Keratinocyte (primary cell): ENCODE data around the gene SURF2. TPM values are rescaled to one million over a fixed set of nuclear protein-coding genes. Genes with fewer than 3 reads are reported as not detected.

Experiments
- DNase-seq: peaks from one replicate; pipeline ENCODE4 v3.0.0-alpha.2; 2011; ENCODE audit warnings: low read depth, missing footprints, low spot score
- FAIRE-seq: peaks from 2 replicates; lab custom pipeline; 2011; peaks lifted over from hg19 to GRCh38; lab: Jason Lieb, UNC
- H2AFZ ChIP-seq: 2 replicates; pipeline ENCODE4 v1.6.0; 2012; ENCODE audit warnings: low read length, control low read depth, inconsistent platforms; ENCODE audit not compliant: control insufficient read depth
- H3K27ac ChIP-seq: 2 replicates; pipeline ENCODE4 v1.5.1; 2011; ENCODE audit warnings: low read length; ENCODE audit not compliant: control insufficient read depth, insufficient read depth
- H3K27me3 ChIP-seq: 3 replicates; pipeline ENCODE4 v1.6.0; 2011; ENCODE audit warnings: low read length; ENCODE audit not compliant: control insufficient read depth, insufficient read depth; ENCODE audit errors: extremely low read depth
- H3K36me3 ChIP-seq, 2 experiments: 2 replicates in 1 of 2; 3 replicates in 1 of 2; pipeline ENCODE4 v1.5.1; 2011; ENCODE audit warnings: low read length in 2 of 2, mild to moderate bottlenecking in 1 of 2; ENCODE audit not compliant: control insufficient read depth in 2 of 2, insufficient read depth in 2 of 2; ENCODE audit errors: extremely low read depth in 1 of 2
- H3K4me1 ChIP-seq: 3 replicates; pipeline ENCODE4 v1.5.1; 2011; ENCODE audit warnings: low read length; ENCODE audit not compliant: control insufficient read depth, insufficient read depth; ENCODE audit errors: extremely low read depth
- H3K4me2 ChIP-seq: 3 replicates; pipeline ENCODE4 v1.6.0; 2011; ENCODE audit warnings: low read depth, low read length; ENCODE audit not compliant: control insufficient read depth, insufficient read depth; ENCODE audit errors: extremely low read depth
- H3K4me3 ChIP-seq, 3 experiments: fragments of 200-600 bp in 1 of 3; sonication (generic) in 1 of 3; 2 replicates in 2 of 3; 3 replicates in 1 of 3; pipeline ENCODE4 v1.5.1; 2011 to 2016; ENCODE audit warnings: low read length in 3 of 3, mild to moderate bottlenecking in 3 of 3, control low read depth in 2 of 3, inconsistent platforms in 1 of 3, low read depth in 1 of 3, mixed read lengths in 1 of 3, mixed run types in 1 of 3, moderate library complexity in 1 of 3; ENCODE audit not compliant: control insufficient read depth in 2 of 3, insufficient read depth in 2 of 3; ENCODE audit errors: extremely low read depth in 1 of 3
- H3K79me2 ChIP-seq: 2 replicates; pipeline ENCODE4 v1.6.0; 2012; ENCODE audit warnings: low read length; ENCODE audit not compliant: control insufficient read depth, insufficient read depth
- H3K9ac ChIP-seq: 3 replicates; pipeline ENCODE4 v1.6.0; 2011; ENCODE audit warnings: low read length; ENCODE audit not compliant: control insufficient read depth, insufficient read depth; ENCODE audit errors: extremely low read depth
- H3K9me1 ChIP-seq: 3 replicates; pipeline ENCODE4 v1.6.0; 2011; ENCODE audit warnings: low read length; ENCODE audit not compliant: control insufficient read depth, insufficient read depth; ENCODE audit errors: extremely low read depth
- H3K9me3 ChIP-seq: 2 replicates; pipeline ENCODE4 v1.5.1; 2012; ENCODE audit warnings: low read depth, low read length; ENCODE audit not compliant: control insufficient read depth
- H4K20me1 ChIP-seq: 3 replicates; pipeline ENCODE4 v1.6.0; 2011; ENCODE audit warnings: low read length; ENCODE audit not compliant: control insufficient read depth, insufficient read depth; ENCODE audit errors: extremely low read depth
- CTCF ChIP-seq, 3 experiments: IDR thresholded peaks in 1 of 3; conservative IDR thresholded peaks in 1 of 3; optimal IDR thresholded peaks in 1 of 3; 2 replicates in 2 of 3; 3 replicates in 1 of 3; pipeline versions ENCODE3 to v1.5.1; 2011; ENCODE audit warnings: low read length in 3 of 3, mild to moderate bottlenecking in 3 of 3, moderate library complexity in 2 of 3, control low read depth in 1 of 3, inconsistent platforms in 1 of 3; ENCODE audit not compliant: insufficient read depth in 2 of 3; ENCODE audit errors: extremely low read depth in 1 of 3
- EZH2 ChIP-seq: IDR thresholded peaks from one replicate; pipeline ENCODE4 v1.6.1; 2012; ENCODE audit warnings: inconsistent platforms, mild to moderate bottlenecking, low read length, moderate library complexity
- dilution Hi-C: fragments of 300-500 bp; cut with MboI; formaldehyde crosslinking; loops from one replicate; pipeline ENCODE4 v1.7.0; 2020; ENCODE audit warnings: low sequenced_read_pairs; ENCODE audit not compliant: extremely low pct_ligation_motif_present
- polyA plus RNA-seq, 5 experiments: library from polyadenylated mRNA; depleted of rRNA in 3 of 5; stranded (reverse) in 3 of 5; stranded (forward) in 1 of 5; unstranded in 1 of 5; fragments of >200 nt; gene quantifications; 1 replicate in 1 of 5; 2 replicates in 3 of 5; 3 replicates in 1 of 5; pipeline versions ENCODE4 v1.2.1 to v1.2.3, GENCODE V29; 2011 to 2012; ENCODE audit warnings: missing spikeins in 2 of 5, low read depth in 1 of 5, low replicate concordance in 1 of 5

SURF2 gene
- polyA plus RNA-seq, 1 donor (not counting 4 experiments of a cell fraction or from before 2014, with no cell fraction given): 28.2 TPM

DNA sequence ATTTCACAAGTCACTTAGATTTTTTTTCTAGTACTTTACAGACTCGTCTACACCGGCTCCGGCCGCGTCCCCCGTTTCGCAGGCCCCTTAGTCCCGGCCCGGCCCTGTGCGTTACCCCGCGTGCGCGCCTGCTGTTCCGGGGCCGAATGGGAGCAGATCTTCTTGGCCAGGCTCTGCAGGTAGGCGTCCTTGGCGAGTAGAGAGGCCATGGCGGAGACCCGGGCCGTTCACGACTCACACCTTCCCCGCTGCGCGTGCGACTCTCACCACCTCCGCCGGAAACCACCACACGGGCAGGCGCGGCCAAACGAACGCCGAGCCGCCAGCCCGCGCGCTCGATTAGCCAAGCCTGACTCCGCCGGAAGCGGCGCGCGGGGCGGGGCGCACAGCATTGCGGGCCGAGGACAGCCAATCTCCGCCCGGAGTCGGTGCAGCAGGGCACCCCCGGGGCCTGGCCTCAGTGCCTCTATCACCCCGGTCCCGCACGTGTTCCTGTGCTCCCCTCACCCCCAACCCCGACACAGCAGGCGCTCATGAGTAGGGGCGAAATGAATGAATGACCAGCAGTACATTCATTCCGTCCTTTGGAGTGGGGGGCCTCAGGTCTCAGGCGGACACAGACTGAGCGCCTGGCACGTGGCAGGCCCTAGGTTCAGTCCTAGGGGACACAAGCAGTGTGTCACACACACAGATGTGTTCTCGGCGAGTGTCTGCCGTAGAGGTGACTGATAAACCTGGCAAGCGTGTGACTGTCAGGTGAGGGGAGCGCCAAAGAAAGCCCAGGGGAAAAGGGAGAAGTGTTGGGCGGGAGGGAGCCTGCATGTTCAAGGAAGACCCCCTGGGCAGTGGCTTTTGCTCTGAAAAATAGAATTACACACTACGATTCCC, 20.2 kb upstream of the SURF2 start, which contains the start of gene SURF6:
Gene SURF6, minus strand, starts transcription at position 265 of the 888 bp plus-strand sequence. Its CDS starts 56 bp downstream, at position 209.
- no peak for DNase-seq
- Histone ChIP-seq H3K79me2 (peaks cover 38% of the 10 kb centered on the region), H3K4me3 (peak within 1 kb of the TSS; percentile 81 to 95 (median 82)), H3K27me3 (no peaks in the 10 kb centered on the region), H3K9ac (peak within 1 kb of the TSS; percentile 80), H3K4me2 (peak within 1 kb of the TSS; percentile 96), H3K9me3 (no peaks in the 10 kb centered on the region), H2AFZ (peak within 1 kb of the TSS; percentile 90), H3K36me3 (peaks cover 32 to 41% of the 10 kb centered on the region in 2 experiments), H4K20me1 (no peaks in the 10 kb centered on the region), H3K27ac (peak within 1 kb of the TSS; percentile 76), H3K9me1 (no peaks in the 10 kb centered on the region), H3K4me1 (peaks cover 18% of the 10 kb centered on the region)
- dilution Hi-C loops: no loop called here
- peak; percentile 55 for FAIRE-seq
- no peak for TF ChIP-seq EZH2
- TF ChIP-seq CTCF (optimal IDR thresholded peaks at IDR 0.05 in 1 of 3, IDR thresholded peaks at IDR 0.05 in 1 of 3, conservative IDR thresholded peaks at IDR 0.05 in 1 of 3; ENCODE audit: extremely low read depth in 1 of 3, insufficient read depth in 2 of 3, low read length in 3 of 3): no peak

GRCh38 chr9:133339641-133340040, 16.7 kb upstream of the SURF2 start:
- peaks cover 9% of the 10 kb centered on the region for H3K4me1 ChIP-seq
- dilution Hi-C loops: no loop called here

More at GRCh38 chr9:133339641-133340040, 16.7 kb upstream of the SURF2 start:
- Histone ChIP-seq H3K79me2 (peaks cover 14% of the 10 kb centered on the region), H3K4me2 (no peak overlapping the region), H3K36me3 (peaks cover 35 to 43% of the 10 kb centered on the region in 2 experiments), H4K20me1 (no peaks in the 10 kb centered on the region), H3K4me3 (no peak overlapping the region), H3K9me3 (no peaks in the 10 kb centered on the region), H3K9ac (no peak overlapping the region), H3K27ac (no peak overlapping the region), H2AFZ (no peak overlapping the region), H3K27me3 (no peaks in the 10 kb centered on the region), H3K9me1 (no peaks in the 10 kb centered on the region)
- no peak for FAIRE-seq
- TF ChIP-seq EZH2: no peak
- no peak for TF ChIP-seq CTCF (optimal IDR thresholded peaks at IDR 0.05 in 1 of 3, IDR thresholded peaks at IDR 0.05 in 1 of 3, conservative IDR thresholded peaks at IDR 0.05 in 1 of 3; ENCODE audit: extremely low read depth in 1 of 3, insufficient read depth in 2 of 3, low read length in 3 of 3)
- no peak for DNase-seq
